DOHH2 (cell line): ENCODE data around the gene KANTR.
A peak's percentile ranks its signal among the peaks of the same experiment; 100 is the strongest.

Experiments
- H3F3A ChIP-seq: fragments of 200-600 bp; sonication (generic), shearing (Covaris generic); 2 replicates; pipeline ENCODE4 v1.6.0; 2016; ENCODE audit warnings: antibody characterized with exemption, mild to moderate bottlenecking; ENCODE audit not compliant: control insufficient read depth, insufficient read depth
- H3K27ac ChIP-seq: fragments of 200-600 bp; sonication (generic); 2 replicates; pipeline ENCODE4 v1.5.1; 2014; ENCODE audit warnings: low read depth, mild to moderate bottlenecking, low read length, moderate library complexity
- H3K27me3 ChIP-seq: fragments of 200-600 bp; sonication (generic); 2 replicates; pipeline ENCODE4 v1.6.1; 2014; ENCODE audit warnings: mild to moderate bottlenecking, low read length, mixed read lengths; ENCODE audit not compliant: control insufficient read depth
- H3K36me3 ChIP-seq: fragments of 200-600 bp; sonication (generic); 2 replicates; pipeline ENCODE4 v1.6.1; 2014; ENCODE audit warnings: mild to moderate bottlenecking, low read length, moderate library complexity, mixed read lengths; ENCODE audit not compliant: control insufficient read depth
- H3K4me1 ChIP-seq: fragments of 200-600 bp; sonication (generic); 2 replicates; pipeline ENCODE4 v1.6.1; 2014; ENCODE audit warnings: mild to moderate bottlenecking, low read length, mixed read lengths; ENCODE audit not compliant: control insufficient read depth
- H3K4me2 ChIP-seq: fragments of 200-600 bp; sonication (generic); 2 replicates; pipeline ENCODE4 v1.6.0; 2014; ENCODE audit warnings: mild to moderate bottlenecking, low read length, moderate library complexity
- H3K4me3 ChIP-seq: fragments of 200-600 bp; sonication (generic); 2 replicates; pipeline ENCODE4 v1.5.1; 2014; ENCODE audit warnings: mild to moderate bottlenecking, low read length, mixed read lengths
- H3K79me2 ChIP-seq: fragments of 200-600 bp; sonication (generic); 2 replicates; pipeline ENCODE4 v1.6.1; 2014; ENCODE audit warnings: mild to moderate bottlenecking, low read length, mixed read lengths; ENCODE audit not compliant: control insufficient read depth
- H3K9me2 ChIP-seq: fragments of 200-600 bp; sonication (generic); replicated peaks from 2 replicates; pipeline ENCODE4 v1.6.1; 2014; ENCODE audit warnings: mild to moderate bottlenecking, low read length, mixed read lengths; ENCODE audit not compliant: control insufficient read depth
- H3K9me3 ChIP-seq: fragments of 200-600 bp; sonication (generic); 2 replicates; pipeline ENCODE4 v1.6.1; 2014; ENCODE audit warnings: antibody characterized with exemption, low read length, mixed read lengths; ENCODE audit not compliant: control insufficient read depth, insufficient read depth
- H4K20me1 ChIP-seq: fragments of 200-600 bp; sonication (generic); 2 replicates; pipeline ENCODE4 v1.6.0; 2014; ENCODE audit warnings: low read depth, mild to moderate bottlenecking, antibody characterized with exemption, low read length, moderate library complexity; ENCODE audit not compliant: control insufficient read depth, insufficient read depth
- CTCF ChIP-seq: fragments of 200-600 bp; sonication (generic); IDR thresholded peaks from one replicate; pipeline ENCODE4 v1.5.1; 2014; ENCODE audit warnings: antibody characterized with exemption, mild to moderate bottlenecking, low read depth, low read length; ENCODE audit not compliant: poor library complexity, severe bottlenecking
- EZH2phosphoT487 ChIP-seq: fragments of 200-600 bp; sonication (generic); IDR thresholded peaks from 2 replicates; pipeline ENCODE4 v1.6.1; 2017; ENCODE audit warnings: borderline replicate concordance, mild to moderate bottlenecking, antibody characterized with exemption, low read length, moderate library complexity, mixed read lengths

The KANTR gene

GRCh38 chrX:53094582-53094905 lies 602 bp downstream of the KANTR start:
- Histone ChIP-seq H3K27me3 (no peaks in the 10 kb centered on the region), H3F3A (peaks cover 3% of the 10 kb centered on the region; the same call in 1 of the 2 replicates), H3K9me3 (no peaks in the 10 kb centered on the region), H3K4me3 (peak overlapping the region; percentile 89), H3K4me1 (peaks cover 13% of the 10 kb centered on the region), H3K9me2 (no peaks in the 10 kb centered on the region), H3K27ac (peak overlapping the region; percentile 68), H4K20me1 (no peaks in the 10 kb centered on the region), H3K79me2 (peaks cover 16% of the 10 kb centered on the region), H3K4me2 (peak overlapping the region; percentile 94), H3K36me3 (no peaks in the 10 kb centered on the region)
- TF ChIP-seq EZH2phosphoT487 (no peak), CTCF (no peak)

DNA sequence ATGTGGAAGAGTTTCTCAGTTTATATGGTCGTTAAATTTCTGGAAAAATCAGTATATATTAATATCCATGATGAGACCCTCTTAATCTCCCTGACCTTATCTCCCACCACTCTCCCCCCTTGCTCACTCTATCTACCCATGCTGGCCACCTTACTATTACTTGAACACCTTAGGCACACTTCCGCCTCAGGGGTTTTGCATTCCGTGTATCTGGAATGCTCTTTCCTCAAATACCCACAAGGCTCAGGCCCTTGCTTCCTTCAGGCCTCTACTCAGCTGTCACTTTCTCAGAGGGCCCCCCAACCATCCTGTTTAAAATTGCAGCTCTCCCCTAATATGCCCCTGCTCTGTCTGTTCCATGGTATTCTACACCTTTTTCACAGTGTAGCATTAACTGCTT lies 1.9 kb downstream of the KANTR start:
- Histone ChIP-seq H3F3A (peaks cover 3% of the 10 kb centered on the region; the same call in 1 of the 2 replicates), H3K4me3 (no peak overlapping the region), H3K36me3 (no peaks in the 10 kb centered on the region), H4K20me1 (no peaks in the 10 kb centered on the region), H3K27me3 (no peaks in the 10 kb centered on the region), H3K4me1 (peaks cover 12% of the 10 kb centered on the region), H3K27ac (no peak overlapping the region), H3K9me3 (no peaks in the 10 kb centered on the region), H3K4me2 (no peak overlapping the region), H3K9me2 (no peaks in the 10 kb centered on the region), H3K79me2 (peaks cover 16% of the 10 kb centered on the region)
- TF ChIP-seq EZH2phosphoT487 (no peak), CTCF (no peak)

- Histone ChIP-seq H3K36me3 (no peaks in the 10 kb centered on the region), H3K79me2 (no peaks in the 10 kb centered on the region), H3K4me1 (no peaks in the 10 kb centered on the region), H3K27ac (no peak overlapping the region), H3K4me2 (no peak overlapping the region), H3K9me2 (no peaks in the 10 kb centered on the region), H3F3A (no peaks in the 10 kb centered on the region), H3K4me3 (no peak overlapping the region), H3K27me3 (no peaks in the 10 kb centered on the region), H4K20me1 (no peaks in the 10 kb centered on the region), H3K9me3 (no peaks in the 10 kb centered on the region)
- TF ChIP-seq CTCF (no peak), EZH2phosphoT487 (no peak)
These were observed 21.1 kb downstream of the KANTR start for GRCh38 chrX:53114864-53115549.

GRCh38 chrX:53115550-53115874 lies 21.6 kb downstream of the KANTR start:
- Histone ChIP-seq H3K79me2 (no peaks in the 10 kb centered on the region), H3K27me3 (no peaks in the 10 kb centered on the region), H3K9me2 (no peaks in the 10 kb centered on the region), H3F3A (no peaks in the 10 kb centered on the region), H3K27ac (no peak overlapping the region), H3K4me3 (no peak overlapping the region), H4K20me1 (no peaks in the 10 kb centered on the region), H3K36me3 (no peaks in the 10 kb centered on the region), H3K4me2 (no peak overlapping the region), H3K9me3 (no peaks in the 10 kb centered on the region), H3K4me1 (no peaks in the 10 kb centered on the region)
- TF ChIP-seq CTCF (no peak), EZH2phosphoT487 (no peak)
